Osteoblast (primary cell): ENCODE results near the gene CIAO2A. TPM values are rescaled to one million over a fixed set of nuclear protein-coding genes. Genes with fewer than 3 reads are reported as not detected.
A peak's percentile ranks its signal among the peaks of the same experiment; 100 is the strongest.

ENCODE experiments used
- DNase-seq: peaks from one replicate; pipeline ENCODE4 v3.0.0; 2011; ENCODE audit warnings: low spot score, mixed read lengths; ENCODE audit not compliant: insufficient read length; ENCODE audit errors: missing footprints
- H2AFZ ChIP-seq: 2 replicates; pipeline ENCODE4 v1.6.0; 2011; ENCODE audit warnings: mild to moderate bottlenecking, low read length
- H3K27ac ChIP-seq: 2 replicates; pipeline ENCODE4 v1.5.1; 2011; ENCODE audit warnings: mild to moderate bottlenecking, low read depth, low read length, moderate library complexity
- H3K27me3 ChIP-seq: 2 replicates; pipeline ENCODE4 v1.6.0; 2012; ENCODE audit warnings: mild to moderate bottlenecking, control low read depth, inconsistent platforms, low read length, moderate library complexity; ENCODE audit not compliant: insufficient read depth
- H3K36me3 ChIP-seq: 2 replicates; pipeline ENCODE4 v1.5.1; 2011; ENCODE audit warnings: mild to moderate bottlenecking, low read length, control low read depth, moderate library complexity; ENCODE audit not compliant: insufficient read depth
- H3K4me1 ChIP-seq: 2 replicates; pipeline ENCODE4 v1.5.1; 2011; ENCODE audit warnings: mild to moderate bottlenecking, low read length, control low read depth, moderate library complexity; ENCODE audit not compliant: insufficient read depth
- H3K4me2 ChIP-seq: 2 replicates; pipeline ENCODE4 v1.6.0; 2011; ENCODE audit warnings: mild to moderate bottlenecking, low read length; ENCODE audit not compliant: insufficient read depth
- H3K4me3 ChIP-seq: fragments of 200-600 bp; sonication (generic); 3 replicates; pipeline ENCODE4 v1.5.1; 2012; ENCODE audit warnings: mild to moderate bottlenecking, low read length, inconsistent platforms; ENCODE audit not compliant: insufficient read depth
- H3K79me2 ChIP-seq: 2 replicates; pipeline ENCODE4 v1.6.0; 2012; ENCODE audit warnings: mild to moderate bottlenecking, low read length, control low read depth, inconsistent platforms; ENCODE audit not compliant: insufficient read depth
- H3K9me3 ChIP-seq: 2 replicates; pipeline ENCODE4 v1.5.1; 2011; ENCODE audit warnings: low read depth, low read length, control low read depth
- H4K20me1 ChIP-seq: 2 replicates; pipeline ENCODE4 v1.6.0; 2012; ENCODE audit warnings: mild to moderate bottlenecking, low read length, control low read depth; ENCODE audit not compliant: insufficient read depth
- CTCF ChIP-seq: IDR thresholded peaks from 2 replicates; pipeline ENCODE4 v1.5.1; 2011; ENCODE audit warnings: mild to moderate bottlenecking, low read depth, low read length, moderate library complexity; ENCODE audit errors: extremely low read depth
- total RNA-seq: library from RNA; depleted of rRNA; stranded (reverse); fragments of >200 nt; gene quantifications from 2 replicates; pipeline ENCODE4 v1.2.3, GENCODE V29; 2012

CIAO2A gene
- total RNA-seq, 1 donor: 45.2 TPM

GRCh38 chr15:64092864-64093626 is 593 bp downstream of the CIAO2A start:
- Histone ChIP-seq H3K4me3 (peak overlapping the region; percentile 80), H3K9me3 (no peaks in the 10 kb centered on the region), H3K27ac (peak overlapping the region; percentile 82), H3K4me2 (peak overlapping the region; percentile 95), H3K79me2 (peaks cover 77% of the 10 kb centered on the region), H4K20me1 (peaks cover 16% of the 10 kb centered on the region), H3K36me3 (peaks cover 7% of the 10 kb centered on the region), H2AFZ (peak overlapping the region; percentile 96), H3K4me1 (peaks cover 34% of the 10 kb centered on the region), H3K27me3 (no peaks in the 10 kb centered on the region)
- DNase-seq: no peak
- TF ChIP-seq CTCF: peak; percentile 13

- H2AFZ ChIP-seq: no peak overlapping the region
- no peak for DNase-seq
Measured at GRCh38 chr15:64092075-64092820, 1.4 kb downstream of the CIAO2A start.

GRCh38 chr15:64090527-64090926 is 3.1 kb downstream of the CIAO2A start:
- no peak overlapping the region for H3K27ac ChIP-seq
- no peak overlapping the region for H3K4me3 ChIP-seq
- no peaks in the 10 kb centered on the region for H4K20me1 ChIP-seq
- no peak for DNase-seq
- H3K27me3 ChIP-seq: no peaks in the 10 kb centered on the region
- peaks cover 21% of the 10 kb centered on the region for H3K4me1 ChIP-seq
- peaks cover 58% of the 10 kb centered on the region for H3K79me2 ChIP-seq
- H3K4me2 ChIP-seq: no peak overlapping the region
- peaks cover 14% of the 10 kb centered on the region for H3K36me3 ChIP-seq
- H2AFZ ChIP-seq: no peak overlapping the region
- TF ChIP-seq CTCF: no peak
- H3K9me3 ChIP-seq: no peaks in the 10 kb centered on the region

More at GRCh38 chr15:64092075-64092820, 1.4 kb downstream of the CIAO2A start:
- Histone ChIP-seq H4K20me1 (peaks cover 9% of the 10 kb centered on the region), H3K79me2 (peaks cover 73% of the 10 kb centered on the region), H3K4me2 (peak overlapping the region; percentile 95), H3K4me3 (peak overlapping the region; percentile 80), H3K36me3 (peaks cover 14% of the 10 kb centered on the region), H3K9me3 (no peaks in the 10 kb centered on the region), H3K27ac (peak overlapping the region; percentile 82), H3K4me1 (peaks cover 26% of the 10 kb centered on the region), H3K27me3 (no peaks in the 10 kb centered on the region)
- TF ChIP-seq CTCF: no peak

GRCh38 chr15:64089543-64090280 is 3.9 kb downstream of the CIAO2A start:
- no peak overlapping the region for H3K4me3 ChIP-seq
- H4K20me1 ChIP-seq: no peaks in the 10 kb centered on the region
- peaks cover 14% of the 10 kb centered on the region for H3K4me1 ChIP-seq
- H3K9me3 ChIP-seq: no peaks in the 10 kb centered on the region
- TF ChIP-seq CTCF: no peak
- no peak overlapping the region for H2AFZ ChIP-seq
- no peaks in the 10 kb centered on the region for H3K27me3 ChIP-seq
- peaks cover 20% of the 10 kb centered on the region for H3K36me3 ChIP-seq
- H3K27ac ChIP-seq: no peak overlapping the region
- H3K79me2 ChIP-seq: peaks cover 52% of the 10 kb centered on the region
- no peak overlapping the region for H3K4me2 ChIP-seq
- DNase-seq: no peak
